Body of pancreas (tissue), 4 donors: Measurements from ENCODE around the gene FBN3. TPM values are rescaled to one million over a fixed set of nuclear protein-coding genes. Genes with fewer than 3 reads are reported as not detected.

Source experiments
- ATAC-seq: fragments of 150-250 bp; one replicate; pipeline ENCODE4 v1.9.1; 2016
- DNase-seq, 4 donors: peaks; one replicate each; pipeline ENCODE4 v3.0.0-alpha.2; 2019
- H3K27ac ChIP-seq, 4 donors: fragments of 200-600 bp; sonication (generic); 1 replicate in 3 of 4; 2 replicates in 1 of 4; pipeline versions ENCODE4 v1.5.1 to v1.6.1; 2016 to 2019; ENCODE audit warnings: mild to moderate bottlenecking in 1 of 4, mixed read lengths in 1 of 4, moderate library complexity in 1 of 4
- H3K27me3 ChIP-seq, 2 donors: fragments of 200-600 bp; sonication (generic); one replicate each; pipeline ENCODE4 v1.6.0; 2016; ENCODE audit warnings: mild to moderate bottlenecking in 1 of 2
- H3K36me3 ChIP-seq, 2 donors: fragments of 200-600 bp; sonication (generic); replicated peaks in 1 of 2; 2 replicates each; pipeline ENCODE4 v1.5.1; 2016; ENCODE audit warnings: low read depth in 2 of 2; ENCODE audit not compliant: insufficient read depth in 1 of 2
- H3K4me1 ChIP-seq: fragments of 200-600 bp; sonication (generic); one replicate; pipeline ENCODE4 v1.6.0; 2016
- H3K4me3 ChIP-seq, 2 donors: fragments of 200-600 bp; sonication (generic); 1 replicate in 1 of 2; 2 replicates in 1 of 2; pipeline ENCODE4 v1.5.1; 2016 to 2019
- H3K9me3 ChIP-seq, 3 donors: fragments of 200-600 bp; sonication (generic); 1 replicate in 2 of 3; 2 replicates in 1 of 3; pipeline ENCODE4 v1.5.1; 2016
- POLR2A ChIP-seq, 3 donors: fragments of 450-650 bp; IDR thresholded peaks; one replicate each; pipeline ENCODE4 v1.6.1; 2016; ENCODE audit warnings: antibody characterized with exemption in 3 of 3, mild to moderate bottlenecking in 2 of 3
- WGBS, 2 donors: methylation state at CpG; one replicate each; pipeline ENCODE4 v1.1.5; 2017; 5-methylcytosine and 5-hydroxymethylcytosine counted together
- intact Hi-C: fragments of 100-400 bp; cut with DNase I; formaldehyde crosslinking; loops from one replicate; pipeline ENCODE4 v1.15.1; 2023
- total RNA-seq, 2 donors: library from RNA; depleted of rRNA; stranded (reverse); fragments of >200 nt; gene quantifications; one replicate each; pipeline ENCODE4 v1.1.0, GENCODE V29; 2016
- TF ChIP-seq, protein P1 (sequence below), 7 experiments: fragments of 450-650 bp in 4 of 7; fragments of 200-600 bp in 3 of 7; sonication (generic) in 3 of 7; IDR thresholded peaks; one replicate each; pipeline ENCODE4 v1.5.1; 2016 to 2019; ENCODE audit warnings: antibody characterized with exemption in 7 of 7

The FBN3 gene
- total RNA-seq, 2 donors from 2014 or later: 0.26 TPM; not detected in 1

DNA sequence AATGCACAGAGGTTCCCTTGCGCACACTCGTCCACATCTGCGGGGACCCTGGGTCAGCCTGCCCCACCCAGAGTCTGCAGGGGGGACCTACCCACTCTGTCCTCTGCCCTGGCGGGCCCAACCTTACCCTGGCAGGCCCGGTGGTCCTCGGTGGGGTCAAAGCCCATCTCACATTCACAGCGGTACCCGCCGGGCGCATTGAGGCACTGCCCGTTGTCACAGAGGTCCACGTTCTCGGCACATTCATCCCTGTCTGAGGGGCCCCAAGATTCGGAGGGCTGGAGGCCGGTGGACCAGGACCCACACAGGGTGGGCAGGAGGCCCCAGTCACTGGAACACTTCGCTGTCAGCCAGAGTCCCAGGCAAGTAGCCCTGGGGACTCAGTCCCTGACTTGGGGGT is 38.5 kb downstream of the FBN3 start:
- no peak for DNase-seq
- TF ChIP-seq POLR2A (IDR thresholded peaks at IDR 0.05): no peak
- TF ChIP-seq, protein P1, sequence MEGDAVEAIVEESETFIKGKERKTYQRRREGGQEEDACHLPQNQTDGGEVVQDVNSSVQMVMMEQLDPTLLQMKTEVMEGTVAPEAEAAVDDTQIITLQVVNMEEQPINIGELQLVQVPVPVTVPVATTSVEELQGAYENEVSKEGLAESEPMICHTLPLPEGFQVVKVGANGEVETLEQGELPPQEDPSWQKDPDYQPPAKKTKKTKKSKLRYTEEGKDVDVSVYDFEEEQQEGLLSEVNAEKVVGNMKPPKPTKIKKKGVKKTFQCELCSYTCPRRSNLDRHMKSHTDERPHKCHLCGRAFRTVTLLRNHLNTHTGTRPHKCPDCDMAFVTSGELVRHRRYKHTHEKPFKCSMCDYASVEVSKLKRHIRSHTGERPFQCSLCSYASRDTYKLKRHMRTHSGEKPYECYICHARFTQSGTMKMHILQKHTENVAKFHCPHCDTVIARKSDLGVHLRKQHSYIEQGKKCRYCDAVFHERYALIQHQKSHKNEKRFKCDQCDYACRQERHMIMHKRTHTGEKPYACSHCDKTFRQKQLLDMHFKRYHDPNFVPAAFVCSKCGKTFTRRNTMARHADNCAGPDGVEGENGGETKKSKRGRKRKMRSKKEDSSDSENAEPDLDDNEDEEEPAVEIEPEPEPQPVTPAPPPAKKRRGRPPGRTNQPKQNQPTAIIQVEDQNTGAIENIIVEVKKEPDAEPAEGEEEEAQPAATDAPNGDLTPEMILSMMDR (IDR thresholded peaks at IDR 0.05): no peak
- H3K4me1 ChIP-seq: no peaks in the 10 kb centered on the region
- intact Hi-C loops: no loop called here
- H3K36me3 ChIP-seq: no peaks in the 10 kb centered on the region
- WGBS, 2 donors: 88 to 91% methylated on average over 6 to 16 of the region's 16 CpGs
- no peaks in the 10 kb centered on the region for H3K9me3 ChIP-seq
- no peak for ATAC-seq
- no peak overlapping the region for H3K27ac ChIP-seq
- no peak overlapping the region for H3K4me3 ChIP-seq
- no peaks in the 10 kb centered on the region for H3K27me3 ChIP-seq

GRCh38 chr19:8109890-8110662 is 39.3 kb downstream of the FBN3 start:
- no peak for ATAC-seq
- intact Hi-C loops: no loop called here
- H3K4me1 ChIP-seq: no peaks in the 10 kb centered on the region
- no peak overlapping the region for H3K27ac ChIP-seq
- no peaks in the 10 kb centered on the region for H3K9me3 ChIP-seq
- no peak overlapping the region for H3K4me3 ChIP-seq
- WGBS, 2 donors: 84 to 86% methylated on average over 7 of the region's 7 CpGs
- DNase-seq: no peak
- TF ChIP-seq, protein P1 (IDR thresholded peaks at IDR 0.05): no peak
- TF ChIP-seq POLR2A (IDR thresholded peaks at IDR 0.05): no peak
- no peaks in the 10 kb centered on the region for H3K36me3 ChIP-seq
- no peaks in the 10 kb centered on the region for H3K27me3 ChIP-seq

GRCh38 chr19:8109455-8109854 is 39.9 kb downstream of the FBN3 start:
- no peak overlapping the region for H3K27ac ChIP-seq
- intact Hi-C loops: no loop called here
- H3K4me3 ChIP-seq: no peak overlapping the region

DNA sequence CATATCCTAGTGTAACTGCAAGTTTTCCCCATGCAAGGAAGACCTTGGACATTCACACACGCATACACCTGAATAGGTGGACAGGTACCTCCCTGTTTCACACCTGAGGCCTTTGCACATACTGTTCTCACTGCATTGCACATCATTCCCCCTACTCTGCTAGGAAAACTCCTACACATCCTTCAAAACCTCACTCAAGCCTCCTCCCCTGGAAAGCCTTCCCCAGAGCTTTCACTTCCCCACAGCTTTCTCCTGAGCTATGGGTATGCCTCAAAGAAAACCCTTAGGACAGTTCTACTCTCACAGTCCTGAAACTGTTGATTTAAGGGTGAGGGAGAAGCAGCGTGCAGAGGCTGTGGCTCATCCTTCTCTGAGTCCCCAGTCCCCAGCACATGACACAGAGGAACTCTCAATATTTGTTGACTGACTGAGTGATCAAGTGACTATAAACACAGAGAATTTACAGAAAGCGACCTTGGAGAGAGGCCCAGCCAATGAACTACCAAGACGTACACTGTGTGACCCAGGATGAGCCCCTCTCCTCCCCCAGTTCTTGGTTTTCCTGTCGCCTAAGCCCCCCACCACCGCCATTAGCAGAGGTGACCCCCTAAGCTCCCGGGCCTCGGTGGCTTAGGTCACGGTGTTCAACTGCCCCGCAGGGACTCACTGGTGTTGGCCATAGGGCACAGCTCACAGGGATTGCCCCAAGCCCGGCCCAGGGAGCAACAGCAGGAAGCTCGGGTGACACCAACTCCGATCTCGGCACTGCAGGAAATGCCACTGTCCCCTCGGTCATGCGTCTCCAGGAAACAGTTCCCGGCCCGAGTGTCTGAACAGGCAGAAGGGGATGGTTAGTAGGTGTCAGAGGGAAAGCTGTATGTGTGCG is 40.6 kb downstream of the FBN3 start:
- no peak for DNase-seq
- Histone ChIP-seq H3K36me3 (no peaks in the 10 kb centered on the region), H3K4me3 (no peak overlapping the region), H3K9me3 (no peaks in the 10 kb centered on the region), H3K27me3 (no peaks in the 10 kb centered on the region), H3K4me1 (no peaks in the 10 kb centered on the region), H3K27ac (no peak overlapping the region)
- ATAC-seq: no peak
- intact Hi-C loops: no loop called here
- WGBS, 2 donors: 74 to 77% methylated on average over 7 to 19 of the region's 19 CpGs
- TF ChIP-seq POLR2A (IDR thresholded peaks at IDR 0.05): no peak
- TF ChIP-seq, protein P1 (IDR thresholded peaks at IDR 0.05): no peak

More at GRCh38 chr19:8109455-8109854, 39.9 kb downstream of the FBN3 start:
- no peaks in the 10 kb centered on the region for H3K27me3 ChIP-seq
- no peak for DNase-seq
- 30 to 74% methylated on average over 2 to 12 of the region's 12 CpGs for WGBS, 2 donors
- H3K4me1 ChIP-seq: no peaks in the 10 kb centered on the region
- H3K9me3 ChIP-seq: no peaks in the 10 kb centered on the region
- no peak for ATAC-seq
- TF ChIP-seq, protein P1 (IDR thresholded peaks at IDR 0.05): no peak
- no peak for TF ChIP-seq POLR2A (IDR thresholded peaks at IDR 0.05)
- H3K36me3 ChIP-seq: no peaks in the 10 kb centered on the region
